AG04449 (cell line): ENCODE data around the gene DNAJC10.
"Not testable (repeated sequence)": the region's sequence is repeated elsewhere in the genome, so short reads cannot be mapped to it uniquely, and the experiment has no call there.

Experiments used
- CTCF ChIA-PET: fragments of 350-600 bp; formaldehyde crosslinking; extraction: SDS; loops from one replicate; lab custom pipeline; 2021; ENCODE audit warnings: antibody characterized with exemption; lab: Yijun Ruan, JAX
- POLR2A ChIA-PET: fragments of 400-600, 350-600 bp; formaldehyde crosslinking; extraction: SDS; loops from one replicate; lab custom pipeline; 2020; ENCODE audit warnings: antibody characterized with exemption, inconsistent platforms; lab: Yijun Ruan, JAX
- DNase-seq: peaks from one replicate; pipeline ENCODE4 v3.0.0-alpha.2; 2010; ENCODE audit warnings: low read depth, low spot score
- H3K4me3 ChIP-seq: 2 replicates; pipeline ENCODE4 v1.5.1; 2011; ENCODE audit warnings: low read depth, mild to moderate bottlenecking, control low read depth, low read length
- TF ChIP-seq, protein P1 (sequence below): IDR thresholded peaks from one replicate; pipeline ENCODE4 v1.5.1; 2011; ENCODE audit warnings: mild to moderate bottlenecking, moderate library complexity, low read length, control low read depth, inconsistent platforms; ENCODE audit not compliant: insufficient read depth; ENCODE audit errors: missing control alignments

The DNAJC10 gene

DNA sequence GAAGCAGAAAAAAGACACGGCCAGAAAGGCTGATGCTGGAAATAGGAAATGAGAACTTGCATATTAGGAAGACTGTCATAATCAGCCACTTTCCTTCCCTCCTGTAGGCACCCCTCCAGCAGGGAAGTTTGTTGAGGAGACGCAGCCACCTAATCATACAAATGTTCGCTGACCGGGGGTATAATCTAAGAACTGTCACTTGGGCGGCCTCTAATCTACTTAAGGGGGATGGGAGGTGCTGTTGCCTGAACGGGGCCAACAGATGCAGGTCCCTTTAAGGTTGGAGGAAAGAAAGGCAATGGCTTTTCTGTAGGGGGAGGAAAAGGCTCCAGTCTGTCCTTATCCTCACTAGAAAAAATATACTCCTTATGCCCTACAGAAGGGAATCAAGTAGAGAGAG, 50.6 kb downstream of the DNAJC10 start:
- DNase-seq = no peak
- H3K4me3 ChIP-seq = no peak overlapping the region
- POLR2A ChIA-PET = no interaction called here
- TF ChIP-seq, protein P1, sequence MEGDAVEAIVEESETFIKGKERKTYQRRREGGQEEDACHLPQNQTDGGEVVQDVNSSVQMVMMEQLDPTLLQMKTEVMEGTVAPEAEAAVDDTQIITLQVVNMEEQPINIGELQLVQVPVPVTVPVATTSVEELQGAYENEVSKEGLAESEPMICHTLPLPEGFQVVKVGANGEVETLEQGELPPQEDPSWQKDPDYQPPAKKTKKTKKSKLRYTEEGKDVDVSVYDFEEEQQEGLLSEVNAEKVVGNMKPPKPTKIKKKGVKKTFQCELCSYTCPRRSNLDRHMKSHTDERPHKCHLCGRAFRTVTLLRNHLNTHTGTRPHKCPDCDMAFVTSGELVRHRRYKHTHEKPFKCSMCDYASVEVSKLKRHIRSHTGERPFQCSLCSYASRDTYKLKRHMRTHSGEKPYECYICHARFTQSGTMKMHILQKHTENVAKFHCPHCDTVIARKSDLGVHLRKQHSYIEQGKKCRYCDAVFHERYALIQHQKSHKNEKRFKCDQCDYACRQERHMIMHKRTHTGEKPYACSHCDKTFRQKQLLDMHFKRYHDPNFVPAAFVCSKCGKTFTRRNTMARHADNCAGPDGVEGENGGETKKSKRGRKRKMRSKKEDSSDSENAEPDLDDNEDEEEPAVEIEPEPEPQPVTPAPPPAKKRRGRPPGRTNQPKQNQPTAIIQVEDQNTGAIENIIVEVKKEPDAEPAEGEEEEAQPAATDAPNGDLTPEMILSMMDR = no peak
- CTCF ChIA-PET = interaction anchor here (1.2 to 4.8 kb wide), 5 partner anchors 9 to 226 kb away, joined by 3 to 57 read pairs (median 5); no protein-coding TSS in a partner anchor

DNA sequence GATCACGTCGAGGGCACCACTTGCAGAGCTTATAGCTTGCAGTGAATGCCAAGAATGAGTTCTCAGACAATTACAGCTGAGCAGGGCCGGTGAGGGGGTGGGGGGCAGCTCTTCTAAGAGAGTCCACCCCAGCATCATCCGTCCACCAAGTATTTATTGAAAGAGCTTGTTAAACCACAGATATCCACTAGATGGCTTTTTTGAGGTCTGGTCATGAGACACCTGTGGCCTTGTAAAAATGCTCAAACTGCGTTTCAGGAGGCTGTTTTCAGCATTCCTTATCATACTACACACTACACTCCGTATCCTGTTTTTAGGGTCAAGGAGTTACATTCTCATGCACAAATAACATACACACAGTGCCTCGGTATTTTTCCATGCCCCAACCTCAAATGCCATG, 51.5 kb downstream of the DNAJC10 start:
- DNase-seq = no peak
- POLR2A ChIA-PET = no interaction called here
- CTCF ChIA-PET = interaction anchor here (0.7 to 4.8 kb wide), 8 partner anchors 9 to 225 kb away, joined by 3 to 57 read pairs (median 4); no protein-coding TSS in a partner anchor
- TF ChIP-seq, protein P1 = peak; percentile 24
- no peak overlapping the region for H3K4me3 ChIP-seq

DNA sequence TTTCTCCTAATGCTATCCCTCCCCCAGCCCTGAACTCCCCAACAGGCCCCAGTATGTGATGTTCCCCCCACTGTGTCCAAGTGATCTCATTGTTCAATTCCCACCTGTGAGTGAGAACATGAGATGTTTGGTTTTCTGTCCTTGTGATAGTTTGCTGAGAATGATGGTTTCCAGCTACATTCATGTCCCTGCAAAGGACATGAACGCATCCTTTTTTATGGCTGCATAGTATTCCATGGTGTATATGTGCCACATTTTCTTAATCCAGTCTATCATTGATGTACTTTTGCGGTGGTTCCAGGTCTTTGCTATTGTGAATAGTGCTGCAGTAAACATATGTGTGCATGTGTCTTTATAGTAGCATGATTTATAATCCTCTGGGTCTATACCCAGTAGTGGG, 52.9 kb downstream of the DNAJC10 start:
- DNase-seq, H3K4me3 ChIP-seq, POLR2A ChIA-PET, CTCF ChIA-PET: not testable (repeated sequence)

DNA sequence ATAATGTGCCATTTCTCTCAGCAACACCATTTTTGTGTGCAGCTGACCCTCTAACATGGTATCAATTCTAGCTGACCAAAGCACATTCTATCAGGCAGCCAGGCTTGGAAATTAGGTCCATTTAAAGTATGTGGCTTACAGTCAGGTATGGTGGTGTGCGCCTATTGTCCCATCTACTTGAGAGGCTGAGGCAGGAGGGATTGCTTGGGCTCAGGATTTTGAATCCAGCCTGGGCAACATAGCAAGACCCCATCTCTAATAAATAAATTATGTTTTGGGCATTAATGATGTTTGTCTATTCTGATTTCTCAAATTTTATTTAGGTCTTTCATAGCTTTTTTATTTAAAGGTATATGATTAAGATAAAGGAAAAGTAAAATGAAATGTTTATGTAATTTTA, 63.3 kb downstream of the DNAJC10 start:
- DNase-seq = no peak
- TF ChIP-seq, protein P1 = no peak
- CTCF ChIA-PET = interaction anchor here (1.0 to 1.1 kb wide), 2 partner anchors 14 to 201 kb away, joined by 3 to 4 read pairs; no protein-coding TSS in a partner anchor
- POLR2A ChIA-PET = no interaction called here
- H3K4me3 ChIP-seq = no peak overlapping the region

DNA sequence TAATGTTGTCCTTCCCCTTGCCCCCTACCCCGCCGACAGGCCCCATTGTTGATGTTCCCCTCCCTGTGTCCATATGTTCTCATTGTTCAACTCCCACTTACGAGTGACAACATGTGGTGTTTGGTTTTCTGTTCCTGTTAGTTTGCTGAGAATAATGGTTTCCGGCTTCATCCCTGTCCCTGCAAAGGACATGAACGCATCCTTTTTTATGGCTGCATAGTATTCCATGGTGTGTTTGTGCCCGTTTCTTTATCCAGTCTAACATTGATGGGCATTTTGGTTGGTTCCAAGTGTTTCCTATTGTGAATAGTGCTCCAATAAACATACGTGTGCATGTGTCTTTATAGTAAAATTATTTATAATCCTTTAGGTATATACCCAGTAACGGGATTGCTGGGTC, 65.0 kb downstream of the DNAJC10 start:
- CTCF ChIA-PET = interaction anchor here (5.2 kb wide), 1 partner anchor 14 kb away, joined by 25 read pairs; no protein-coding TSS in a partner anchor
- DNase-seq, H3K4me3 ChIP-seq, POLR2A ChIA-PET: not testable (repeated sequence)

DNA sequence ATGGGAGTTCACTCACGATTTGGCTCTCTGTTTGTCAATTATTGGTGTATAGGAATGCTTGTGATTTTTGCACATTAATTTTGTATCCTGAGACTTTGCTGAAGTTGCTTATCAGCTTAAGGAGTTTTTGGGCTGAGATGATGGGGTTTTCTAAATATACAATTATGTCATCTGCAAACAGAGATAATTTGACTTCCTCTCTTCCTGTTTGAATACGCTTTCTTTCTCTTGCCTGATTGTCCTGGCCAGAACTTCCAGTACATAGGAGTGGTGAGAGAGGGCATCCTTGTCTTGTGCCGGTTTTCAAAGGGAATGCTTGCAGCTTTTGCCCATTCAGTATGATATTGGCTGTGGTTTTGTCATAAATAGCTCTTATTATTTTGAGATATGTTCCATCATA, 66.6 kb downstream of the DNAJC10 start:
- DNase-seq, POLR2A ChIA-PET, H3K4me3 ChIP-seq: not testable (repeated sequence)
- CTCF ChIA-PET = interaction anchor here (1.1 to 5.2 kb wide), 4 partner anchors 10 to 197 kb away, joined by 3 to 84 read pairs (median 14); no protein-coding TSS in a partner anchor

DNA sequence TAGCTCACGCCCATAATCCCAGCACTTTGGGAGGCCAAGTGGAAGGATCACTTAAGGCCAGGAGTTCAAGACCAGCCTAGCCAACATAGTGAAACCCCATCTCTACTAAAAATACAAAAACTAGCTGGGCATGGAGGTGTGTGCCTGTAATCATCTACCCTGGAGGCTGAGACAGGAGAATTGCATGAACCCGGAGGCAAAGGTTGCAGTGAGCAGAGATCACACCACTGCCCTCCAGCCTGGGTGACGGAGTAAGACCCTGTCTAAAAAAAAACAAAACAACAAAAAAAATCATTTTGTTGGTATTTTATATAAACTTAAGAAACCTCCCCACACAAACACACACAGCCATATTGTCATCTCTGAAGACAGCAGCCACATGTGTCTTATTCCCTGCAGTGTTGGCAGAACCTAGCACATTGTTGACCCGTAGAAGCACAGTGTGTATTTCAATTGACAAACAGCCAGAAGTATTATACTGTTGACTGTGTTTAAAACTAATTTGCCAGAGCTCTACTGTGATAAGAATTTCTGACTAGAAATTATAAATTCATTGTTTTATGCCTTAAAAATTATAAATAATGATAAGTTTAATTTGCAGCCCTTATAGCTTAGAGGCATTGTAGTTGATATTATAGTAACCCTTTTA, 68.1 kb downstream of the DNAJC10 start:
- ChIA-PET CTCF (interaction anchor here (0.6 to 5.2 kb wide), 24 partner anchors 9 to 576 kb away, joined by 3 to 84 read pairs (median 4); no protein-coding TSS in a partner anchor), POLR2A (no interaction called here)
- no peak for DNase-seq
- H3K4me3 ChIP-seq = no peak overlapping the region
- TF ChIP-seq, protein P1 = no peak
